GM18526 (cell line): ENCODE data around the gene INPP5K.
A peak's percentile ranks its signal among the peaks of the same experiment; 100 is the strongest.

Experiments used
- POLR2A ChIP-seq: IDR thresholded peaks from 3 replicates; pipeline ENCODE4 v1.6.1; 2011; ENCODE audit not compliant: insufficient read length; ENCODE audit errors: extremely low read depth

Gene INPP5K

GRCh38 chr17:1495265-1495989 is 21.0 kb downstream of the INPP5K start:
- TF ChIP-seq POLR2A: no peak

GRCh38 chr17:1494736-1495253 is 21.6 kb downstream of the INPP5K start:
- TF ChIP-seq POLR2A: no peak

- no peak for TF ChIP-seq POLR2A
These were observed 22.2 kb downstream of the INPP5K start for GRCh38 chr17:1494203-1494602.

- TF ChIP-seq POLR2A: no peak
These were observed 23.0 kb downstream of the INPP5K start for GRCh38 chr17:1493291-1493980.

- no peak for TF ChIP-seq POLR2A
These were observed 23.9 kb downstream of the INPP5K start, which contains the start of gene MYO1C for GRCh38 chr17:1492249-1493206. Gene MYO1C (minus strand): TSS chr17:1492686. CDS start chr17:1492487, 199 bp downstream.

- no peak for TF ChIP-seq POLR2A
These were observed 24.8 kb downstream of the INPP5K start for GRCh38 chr17:1491443-1492248.

- TF ChIP-seq POLR2A: peak; percentile 41
These were observed 25.6 kb downstream of the INPP5K start for GRCh38 chr17:1490643-1491442.

- no peak for TF ChIP-seq POLR2A
These were observed 27.6 kb downstream of the INPP5K start for GRCh38 chr17:1488826-1489270.

- peak; percentile 44 for TF ChIP-seq POLR2A
These were observed 28.2 kb downstream of the INPP5K start for GRCh38 chr17:1487939-1488825.

GRCh38 chr17:1486802-1487695 is 29.4 kb downstream of the INPP5K start:
- peak; percentile 47 for TF ChIP-seq POLR2A

GRCh38 chr17:1485423-1486376 is 30.7 kb downstream of the INPP5K start:
- TF ChIP-seq POLR2A: peak; percentile 43
